HEK293T (cell line): ENCODE measurements around the gene SESTD1.
"Not testable (repeated sequence)": the region's sequence is repeated elsewhere in the genome, so short reads cannot be mapped to it uniquely, and the experiment has no call there.

ENCODE experiments used
- BHLHE40 ChIP-seq: fragments of 450-650 bp; IDR thresholded peaks from 2 replicates; pipeline ENCODE4 v1.6.1; 2016; ENCODE audit warnings: mild to moderate bottlenecking, moderate library complexity, borderline replicate concordance
- CTBP1 ChIP-seq: fragments of 450-650 bp; IDR thresholded peaks from 2 replicates; pipeline ENCODE4 v1.6.1; 2016; ENCODE audit warnings: borderline replicate concordance
- ELF4 ChIP-seq: fragments of 450-650 bp; IDR thresholded peaks from 2 replicates; pipeline ENCODE4 v1.6.1; 2017; ENCODE audit warnings: antibody characterized with exemption
- FOXA1 ChIP-seq: fragments of 450-650 bp; IDR thresholded peaks from 2 replicates; pipeline ENCODE4 v1.6.1; 2016; ENCODE audit warnings: mild to moderate bottlenecking
- FOXK2 ChIP-seq: fragments of 450-650 bp; IDR thresholded peaks from 2 replicates; pipeline ENCODE4 v1.6.1; 2016; ENCODE audit warnings: mild to moderate bottlenecking
- FOXM1 ChIP-seq: fragments of 450-650 bp; IDR thresholded peaks from 2 replicates; pipeline ENCODE4 v1.6.1; 2017; ENCODE audit warnings: mild to moderate bottlenecking, borderline replicate concordance
- HDGF ChIP-seq: fragments of 450-650 bp; IDR thresholded peaks from 2 replicates; pipeline ENCODE4 v1.6.1; 2017; ENCODE audit warnings: antibody characterized with exemption, borderline replicate concordance
- LEF1 ChIP-seq: fragments of 450-650 bp; IDR thresholded peaks from 2 replicates; pipeline ENCODE4 v1.6.1; 2017; ENCODE audit warnings: mild to moderate bottlenecking, borderline replicate concordance
- PKNOX1 ChIP-seq: fragments of 450-650 bp; IDR thresholded peaks from 2 replicates; pipeline ENCODE4 v1.6.1; 2016
- SP1 ChIP-seq: fragments of 450-650 bp; IDR thresholded peaks from 2 replicates; pipeline ENCODE4 v1.6.1; 2017
- SUZ12 ChIP-seq: fragments of 450-650 bp; IDR thresholded peaks from 2 replicates; pipeline ENCODE4 v1.6.1; 2016; ENCODE audit warnings: mild to moderate bottlenecking
- TARDBP ChIP-seq: fragments of 450-650 bp; IDR thresholded peaks from 2 replicates; pipeline ENCODE4 v1.6.1; 2016
- ZNF384 ChIP-seq: fragments of 450-650 bp; IDR thresholded peaks from 2 replicates; pipeline ENCODE4 v1.6.1; 2016

DNA sequence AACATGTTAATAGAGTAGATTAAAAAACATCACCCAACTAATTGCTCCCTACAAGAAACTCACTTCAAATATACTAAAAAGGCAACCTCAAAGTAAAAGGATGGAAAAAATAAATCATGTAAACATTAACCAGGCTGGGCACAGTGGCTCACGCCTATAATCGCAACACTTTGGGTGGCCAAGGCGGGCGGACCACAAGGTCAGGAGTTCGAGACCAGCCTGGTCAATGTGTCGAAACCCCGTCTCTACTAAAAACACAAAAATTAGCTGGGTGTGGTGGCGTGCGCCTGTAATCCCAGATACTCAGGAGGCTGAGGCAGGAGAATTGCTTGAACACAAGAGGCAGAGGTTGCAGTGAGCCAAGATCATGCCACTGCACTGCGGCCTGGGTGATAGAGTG is 18.8 kb downstream of the SESTD1 start:
- not testable (repeated sequence) for TF ChIP-seq FOXM1, FOXA1, PKNOX1, SP1, CTBP1, ELF4, FOXK2, SUZ12, ZNF384, TARDBP, HDGF, LEF1, BHLHE40
